ENCODE measurements around the gene RANBP10.

The RANBP10 gene

DNA sequence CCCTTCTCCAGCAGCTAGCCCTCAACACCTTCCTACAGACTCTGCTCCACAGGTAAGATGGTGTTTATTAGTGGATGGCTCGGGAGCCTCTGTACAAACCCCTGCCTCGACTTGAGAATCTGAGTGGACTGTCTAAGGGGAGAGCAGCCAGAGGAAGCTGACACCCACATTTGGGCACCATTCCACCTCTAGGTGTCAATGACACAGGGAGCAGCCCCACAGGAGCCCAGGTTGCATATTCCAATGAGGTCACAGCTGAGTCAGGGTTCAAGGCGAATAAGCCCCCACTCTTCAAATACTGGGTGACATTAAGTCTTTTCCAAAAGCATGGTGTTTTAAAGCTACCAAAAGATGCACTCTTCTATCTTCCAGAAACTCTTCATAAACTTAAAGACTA lies 31.9 kb downstream of the RANBP10 start:
- TF ChIP-seq, protein P1, sequence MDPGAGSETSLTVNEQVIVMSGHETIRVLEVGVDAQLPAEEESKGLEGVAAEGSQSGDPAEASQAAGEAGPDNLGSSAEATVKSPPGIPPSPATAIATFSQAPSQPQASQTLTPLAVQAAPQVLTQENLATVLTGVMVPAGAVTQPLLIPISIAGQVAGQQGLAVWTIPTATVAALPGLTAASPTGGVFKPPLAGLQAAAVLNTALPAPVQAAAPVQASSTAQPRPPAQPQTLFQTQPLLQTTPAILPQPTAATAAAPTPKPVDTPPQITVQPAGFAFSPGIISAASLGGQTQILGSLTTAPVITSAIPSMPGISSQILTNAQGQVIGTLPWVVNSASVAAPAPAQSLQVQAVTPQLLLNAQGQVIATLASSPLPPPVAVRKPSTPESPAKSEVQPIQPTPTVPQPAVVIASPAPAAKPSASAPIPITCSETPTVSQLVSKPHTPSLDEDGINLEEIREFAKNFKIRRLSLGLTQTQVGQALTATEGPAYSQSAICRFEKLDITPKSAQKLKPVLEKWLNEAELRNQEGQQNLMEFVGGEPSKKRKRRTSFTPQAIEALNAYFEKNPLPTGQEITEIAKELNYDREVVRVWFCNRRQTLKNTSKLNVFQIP (CRISPR knock-in tag; IDR thresholded peaks at IDR 0.05; ENCODE audit: borderline replicate concordance, low read depth), result no peak
- TF ChIP-seq ZC3H10 (CRISPR knock-in tag; IDR thresholded peaks at IDR 0.05) (no peak), ZNF70 (CRISPR knock-in tag; IDR thresholded peaks at IDR 0.05) (no peak), GLIS3 (CRISPR knock-in tag; IDR thresholded peaks at IDR 0.05) (no peak), SNAI2 (CRISPR knock-in tag; IDR thresholded peaks at IDR 0.05) (no peak), ESRRG (CRISPR knock-in tag; IDR thresholded peaks at IDR 0.05) (no peak), ISL1 (CRISPR knock-in tag; IDR thresholded peaks at IDR 0.05) (no peak), BACH2 (CRISPR knock-in tag; IDR thresholded peaks at IDR 0.05; ENCODE audit: borderline replicate concordance) (no peak), PPARA (CRISPR knock-in tag; IDR thresholded peaks at IDR 0.05; ENCODE audit: borderline replicate concordance) (no peak), ARNTL (CRISPR knock-in tag; IDR thresholded peaks at IDR 0.05; ENCODE audit: borderline replicate concordance, low read depth) (no peak), OSR1 (CRISPR knock-in tag; IDR thresholded peaks at IDR 0.05) (no peak), ZNF8 (CRISPR knock-in tag; IDR thresholded peaks at IDR 0.05) (no peak), TCF4 (CRISPR knock-in tag; IDR thresholded peaks at IDR 0.05; ENCODE audit: borderline replicate concordance) (no peak)
- TF ChIP-seq, protein P2, sequence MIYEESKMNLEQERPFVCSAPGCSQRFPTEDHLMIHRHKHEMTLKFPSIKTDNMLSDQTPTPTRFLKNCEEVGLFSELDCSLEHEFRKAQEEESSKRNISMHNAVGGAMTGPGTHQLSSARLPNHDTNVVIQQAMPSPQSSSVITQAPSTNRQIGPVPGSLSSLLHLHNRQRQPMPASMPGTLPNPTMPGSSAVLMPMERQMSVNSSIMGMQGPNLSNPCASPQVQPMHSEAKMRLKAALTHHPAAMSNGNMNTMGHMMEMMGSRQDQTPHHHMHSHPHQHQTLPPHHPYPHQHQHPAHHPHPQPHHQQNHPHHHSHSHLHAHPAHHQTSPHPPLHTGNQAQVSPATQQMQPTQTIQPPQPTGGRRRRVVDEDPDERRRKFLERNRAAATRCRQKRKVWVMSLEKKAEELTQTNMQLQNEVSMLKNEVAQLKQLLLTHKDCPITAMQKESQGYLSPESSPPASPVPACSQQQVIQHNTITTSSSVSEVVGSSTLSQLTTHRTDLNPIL (CRISPR knock-in tag; IDR thresholded peaks at IDR 0.05; ENCODE audit: low read depth), result no peak
- TF ChIP-seq, protein P3, sequence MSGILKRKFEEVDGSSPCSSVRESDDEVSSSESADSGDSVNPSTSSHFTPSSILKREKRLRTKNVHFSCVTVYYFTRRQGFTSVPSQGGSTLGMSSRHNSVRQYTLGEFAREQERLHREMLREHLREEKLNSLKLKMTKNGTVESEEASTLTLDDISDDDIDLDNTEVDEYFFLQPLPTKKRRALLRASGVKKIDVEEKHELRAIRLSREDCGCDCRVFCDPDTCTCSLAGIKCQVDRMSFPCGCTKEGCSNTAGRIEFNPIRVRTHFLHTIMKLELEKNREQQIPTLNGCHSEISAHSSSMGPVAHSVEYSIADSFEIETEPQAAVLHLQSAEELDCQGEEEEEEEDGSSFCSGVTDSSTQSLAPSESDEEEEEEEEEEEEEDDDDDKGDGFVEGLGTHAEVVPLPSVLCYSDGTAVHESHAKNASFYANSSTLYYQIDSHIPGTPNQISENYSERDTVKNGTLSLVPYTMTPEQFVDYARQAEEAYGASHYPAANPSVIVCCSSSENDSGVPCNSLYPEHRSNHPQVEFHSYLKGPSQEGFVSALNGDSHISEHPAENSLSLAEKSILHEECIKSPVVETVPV (CRISPR knock-in tag; IDR thresholded peaks at IDR 0.05), result no peak
- TF ChIP-seq, protein P4, sequence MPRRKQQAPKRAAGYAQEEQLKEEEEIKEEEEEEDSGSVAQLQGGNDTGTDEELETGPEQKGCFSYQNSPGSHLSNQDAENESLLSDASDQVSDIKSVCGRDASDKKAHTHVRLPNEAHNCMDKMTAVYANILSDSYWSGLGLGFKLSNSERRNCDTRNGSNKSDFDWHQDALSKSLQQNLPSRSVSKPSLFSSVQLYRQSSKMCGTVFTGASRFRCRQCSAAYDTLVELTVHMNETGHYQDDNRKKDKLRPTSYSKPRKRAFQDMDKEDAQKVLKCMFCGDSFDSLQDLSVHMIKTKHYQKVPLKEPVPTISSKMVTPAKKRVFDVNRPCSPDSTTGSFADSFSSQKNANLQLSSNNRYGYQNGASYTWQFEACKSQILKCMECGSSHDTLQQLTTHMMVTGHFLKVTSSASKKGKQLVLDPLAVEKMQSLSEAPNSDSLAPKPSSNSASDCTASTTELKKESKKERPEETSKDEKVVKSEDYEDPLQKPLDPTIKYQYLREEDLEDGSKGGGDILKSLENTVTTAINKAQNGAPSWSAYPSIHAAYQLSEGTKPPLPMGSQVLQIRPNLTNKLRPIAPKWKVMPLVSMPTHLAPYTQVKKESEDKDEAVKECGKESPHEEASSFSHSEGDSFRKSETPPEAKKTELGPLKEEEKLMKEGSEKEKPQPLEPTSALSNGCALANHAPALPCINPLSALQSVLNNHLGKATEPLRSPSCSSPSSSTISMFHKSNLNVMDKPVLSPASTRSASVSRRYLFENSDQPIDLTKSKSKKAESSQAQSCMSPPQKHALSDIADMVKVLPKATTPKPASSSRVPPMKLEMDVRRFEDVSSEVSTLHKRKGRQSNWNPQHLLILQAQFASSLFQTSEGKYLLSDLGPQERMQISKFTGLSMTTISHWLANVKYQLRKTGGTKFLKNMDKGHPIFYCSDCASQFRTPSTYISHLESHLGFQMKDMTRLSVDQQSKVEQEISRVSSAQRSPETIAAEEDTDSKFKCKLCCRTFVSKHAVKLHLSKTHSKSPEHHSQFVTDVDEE (CRISPR knock-in tag; IDR thresholded peaks at IDR 0.05), result no peak
- TF ChIP-seq, protein P5, sequence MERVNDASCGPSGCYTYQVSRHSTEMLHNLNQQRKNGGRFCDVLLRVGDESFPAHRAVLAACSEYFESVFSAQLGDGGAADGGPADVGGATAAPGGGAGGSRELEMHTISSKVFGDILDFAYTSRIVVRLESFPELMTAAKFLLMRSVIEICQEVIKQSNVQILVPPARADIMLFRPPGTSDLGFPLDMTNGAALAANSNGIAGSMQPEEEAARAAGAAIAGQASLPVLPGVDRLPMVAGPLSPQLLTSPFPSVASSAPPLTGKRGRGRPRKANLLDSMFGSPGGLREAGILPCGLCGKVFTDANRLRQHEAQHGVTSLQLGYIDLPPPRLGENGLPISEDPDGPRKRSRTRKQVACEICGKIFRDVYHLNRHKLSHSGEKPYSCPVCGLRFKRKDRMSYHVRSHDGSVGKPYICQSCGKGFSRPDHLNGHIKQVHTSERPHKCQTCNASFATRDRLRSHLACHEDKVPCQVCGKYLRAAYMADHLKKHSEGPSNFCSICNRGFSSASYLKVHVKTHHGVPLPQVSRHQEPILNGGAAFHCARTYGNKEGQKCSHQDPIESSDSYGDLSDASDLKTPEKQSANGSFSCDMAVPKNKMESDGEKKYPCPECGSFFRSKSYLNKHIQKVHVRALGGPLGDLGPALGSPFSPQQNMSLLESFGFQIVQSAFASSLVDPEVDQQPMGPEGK (CRISPR knock-in tag; IDR thresholded peaks at IDR 0.05; ENCODE audit: borderline replicate concordance), result no peak

DNA sequence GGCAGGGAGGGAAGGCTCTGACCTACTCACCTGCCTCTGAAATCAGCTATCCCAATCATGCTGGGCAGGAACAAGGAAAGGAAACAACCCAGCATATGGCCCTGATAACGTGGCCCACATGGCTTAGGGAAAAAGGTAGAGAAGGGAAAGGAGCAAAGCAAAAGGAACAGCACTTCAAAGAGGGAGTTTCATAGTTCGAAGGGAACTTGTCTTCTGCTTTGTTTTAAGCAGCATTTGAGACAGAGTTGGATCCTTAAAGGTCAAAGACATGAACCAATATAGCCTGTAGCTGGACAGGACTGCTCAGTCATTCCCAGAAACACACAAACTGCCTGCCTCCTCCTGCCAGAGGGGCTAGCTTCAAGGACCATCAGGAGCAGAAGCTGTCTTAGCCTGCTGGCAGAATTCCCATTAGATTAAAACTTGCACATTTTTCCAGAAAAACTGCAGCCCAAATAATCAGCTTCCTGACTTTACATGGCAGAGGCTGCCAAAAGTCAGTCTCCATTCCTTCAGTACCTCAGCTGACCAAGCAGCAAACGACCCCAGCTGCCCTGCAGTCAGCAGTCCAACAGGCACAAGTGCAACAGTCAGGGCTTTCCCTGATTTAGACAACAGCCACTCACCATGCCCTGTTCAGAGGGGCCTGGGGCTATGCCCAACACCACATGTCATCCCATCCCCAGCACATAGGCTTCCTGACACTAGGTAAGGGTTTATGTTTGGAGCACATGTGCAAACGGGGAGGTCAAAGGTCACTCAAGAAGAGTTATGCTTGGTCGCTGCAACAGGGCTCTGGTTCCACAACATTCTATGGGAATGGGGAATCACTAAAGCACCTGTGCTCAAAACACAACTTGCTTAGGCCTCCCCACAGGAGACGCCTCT lies 32.5 kb downstream of the RANBP10 start:
- no peak for ATAC-seq
- TF ChIP-seq BACH2 (CRISPR knock-in tag; IDR thresholded peaks at IDR 0.05; ENCODE audit: borderline replicate concordance) (no peak), GLIS3 (CRISPR knock-in tag; IDR thresholded peaks at IDR 0.05) (no peak), ZFP3 (CRISPR knock-in tag; IDR thresholded peaks at IDR 0.05) (no peak), ZC3H10 (CRISPR knock-in tag; IDR thresholded peaks at IDR 0.05) (no peak), ZNF8 (CRISPR knock-in tag; IDR thresholded peaks at IDR 0.05) (no peak), OSR1 (CRISPR knock-in tag; IDR thresholded peaks at IDR 0.05) (no peak), CSDC2 (CRISPR knock-in tag; IDR thresholded peaks at IDR 0.05) (no peak), TOX (CRISPR knock-in tag; IDR thresholded peaks at IDR 0.05; ENCODE audit: borderline replicate concordance) (no peak), SNAI2 (CRISPR knock-in tag; IDR thresholded peaks at IDR 0.05) (no peak), ISL1 (CRISPR knock-in tag; IDR thresholded peaks at IDR 0.05) (no peak), ZNF70 (CRISPR knock-in tag; IDR thresholded peaks at IDR 0.05) (no peak), ZFP30 (CRISPR knock-in tag; IDR thresholded peaks at IDR 0.05) (no peak), ESRRG (CRISPR knock-in tag; IDR thresholded peaks at IDR 0.05) (no peak)
- TF ChIP-seq, protein P4 (CRISPR knock-in tag; IDR thresholded peaks at IDR 0.05), result no peak
- TF ChIP-seq, protein P5 (CRISPR knock-in tag; IDR thresholded peaks at IDR 0.05; ENCODE audit: borderline replicate concordance), result no peak
- TF ChIP-seq, protein P2 (CRISPR knock-in tag; IDR thresholded peaks at IDR 0.05; ENCODE audit: low read depth), result no peak

More for the DNA sequence above, 31.9 kb downstream of the RANBP10 start:
- no peak for ATAC-seq

All from SK-N-SH treated with all-trans-retinoic acid at 6 μM for 48 hours (cell line).